Prostate gland (tissue), 2 donors: ENCODE measurements around the gene THSD7A. TPM values are rescaled to one million over a fixed set of nuclear protein-coding genes. Genes with fewer than 3 reads are reported as not detected.

Experiments
- DNase-seq: peaks from one replicate; pipeline ENCODE4 v3.0.0-alpha.2; 2019; ENCODE audit warnings: low spot score
- H3K27ac ChIP-seq, 2 donors: fragments of 200-600 bp; sonication (generic); 2 replicates each; pipeline ENCODE4 v1.5.1; 2017 to 2019
- H3K27me3 ChIP-seq: fragments of 200-600 bp; sonication (generic); replicated peaks from 2 replicates; pipeline ENCODE4 v1.5.1; 2019; ENCODE audit not compliant: insufficient read depth
- H3K36me3 ChIP-seq, 2 donors: fragments of 200-600 bp; sonication (generic); 1 replicate in 1 of 2; 2 replicates in 1 of 2; pipeline versions ENCODE4 v1.5.1 to v1.8.1; 2017 to 2019
- H3K4me1 ChIP-seq: fragments of 200-600 bp; sonication (generic); replicated peaks from 2 replicates; pipeline ENCODE4 v1.5.1; 2019
- H3K4me3 ChIP-seq, 2 donors: fragments of 200-600 bp; sonication (generic); 2 replicates each; pipeline ENCODE4 v1.5.1; 2017 to 2019
- H3K9me3 ChIP-seq: fragments of 200-600 bp; sonication (generic); 2 replicates; pipeline ENCODE4 v1.5.1; 2017
- POLR2A ChIP-seq: fragments of 450-650 bp; IDR thresholded peaks from one replicate; pipeline ENCODE4 v1.6.1; 2016; ENCODE audit warnings: antibody characterized with exemption, mild to moderate bottlenecking
- POLR2AphosphoS5 ChIP-seq: sonication (generic); formaldehyde crosslinking; IDR thresholded peaks from one replicate; pipeline ENCODE4 v1.6.1; 2017; ENCODE audit warnings: antibody characterized with exemption
- WGBS: methylation state at CpG from one replicate; pipeline ENCODE4 v1.1.5; 2018; 5-methylcytosine and 5-hydroxymethylcytosine counted together
- intact Hi-C: fragments of 100-400 bp; cut with DNase I; formaldehyde crosslinking; loops from one replicate; pipeline ENCODE4 v1.14.2; 2022
- total RNA-seq, 2 donors: library from RNA; depleted of rRNA; stranded (reverse); fragments of >200 nt; gene quantifications; one replicate each; pipeline ENCODE4 v1.1.0, GENCODE V29; 2016
- TF ChIP-seq, protein P1 (sequence below), 4 experiments: fragments of 200-600 bp in 2 of 4; fragments of 450-650 bp in 2 of 4; sonication (generic) in 2 of 4; IDR thresholded peaks; 1 replicate in 3 of 4; 2 replicates in 1 of 4; pipeline ENCODE4 v1.5.1; 2016 to 2019; ENCODE audit warnings: antibody characterized with exemption in 4 of 4, mild to moderate bottlenecking in 2 of 4, moderate library complexity in 2 of 4

The THSD7A gene
- total RNA-seq, 2 donors from 2014 or later = 3.1 to 9.9 TPM

DNA sequence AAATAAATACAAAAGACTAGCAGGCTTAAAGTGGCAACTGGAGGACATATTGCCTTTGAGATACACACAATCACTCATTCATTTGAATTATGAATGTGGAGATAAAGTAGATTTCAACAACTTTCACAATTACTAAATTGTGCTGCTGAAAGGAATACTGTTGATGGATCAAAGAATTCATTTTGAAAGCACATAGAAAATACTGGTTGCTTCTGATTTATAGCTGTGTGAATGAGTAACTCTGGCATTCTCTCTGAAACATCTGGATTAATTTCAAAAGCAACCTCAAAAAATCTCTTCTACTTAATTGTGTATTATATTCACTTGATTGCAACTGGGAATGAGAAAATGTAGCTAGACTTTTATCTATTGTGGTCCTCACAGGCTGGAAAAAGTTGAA lies 397.6 kb downstream of the THSD7A start:
- Histone ChIP-seq H3K4me1 (no peaks in the 10 kb centered on the region), H3K9me3 (no peaks in the 10 kb centered on the region), H3K4me3 (no peak overlapping the region), H3K27me3 (no peaks in the 10 kb centered on the region), H3K27ac (no peak overlapping the region), H3K36me3 (no peaks in the 10 kb centered on the region)
- intact Hi-C loops = no loop called here
- no peak for DNase-seq
- TF ChIP-seq, protein P1, sequence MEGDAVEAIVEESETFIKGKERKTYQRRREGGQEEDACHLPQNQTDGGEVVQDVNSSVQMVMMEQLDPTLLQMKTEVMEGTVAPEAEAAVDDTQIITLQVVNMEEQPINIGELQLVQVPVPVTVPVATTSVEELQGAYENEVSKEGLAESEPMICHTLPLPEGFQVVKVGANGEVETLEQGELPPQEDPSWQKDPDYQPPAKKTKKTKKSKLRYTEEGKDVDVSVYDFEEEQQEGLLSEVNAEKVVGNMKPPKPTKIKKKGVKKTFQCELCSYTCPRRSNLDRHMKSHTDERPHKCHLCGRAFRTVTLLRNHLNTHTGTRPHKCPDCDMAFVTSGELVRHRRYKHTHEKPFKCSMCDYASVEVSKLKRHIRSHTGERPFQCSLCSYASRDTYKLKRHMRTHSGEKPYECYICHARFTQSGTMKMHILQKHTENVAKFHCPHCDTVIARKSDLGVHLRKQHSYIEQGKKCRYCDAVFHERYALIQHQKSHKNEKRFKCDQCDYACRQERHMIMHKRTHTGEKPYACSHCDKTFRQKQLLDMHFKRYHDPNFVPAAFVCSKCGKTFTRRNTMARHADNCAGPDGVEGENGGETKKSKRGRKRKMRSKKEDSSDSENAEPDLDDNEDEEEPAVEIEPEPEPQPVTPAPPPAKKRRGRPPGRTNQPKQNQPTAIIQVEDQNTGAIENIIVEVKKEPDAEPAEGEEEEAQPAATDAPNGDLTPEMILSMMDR (IDR thresholded peaks at IDR 0.05) = no peak
- TF ChIP-seq POLR2AphosphoS5 = no peak

DNA sequence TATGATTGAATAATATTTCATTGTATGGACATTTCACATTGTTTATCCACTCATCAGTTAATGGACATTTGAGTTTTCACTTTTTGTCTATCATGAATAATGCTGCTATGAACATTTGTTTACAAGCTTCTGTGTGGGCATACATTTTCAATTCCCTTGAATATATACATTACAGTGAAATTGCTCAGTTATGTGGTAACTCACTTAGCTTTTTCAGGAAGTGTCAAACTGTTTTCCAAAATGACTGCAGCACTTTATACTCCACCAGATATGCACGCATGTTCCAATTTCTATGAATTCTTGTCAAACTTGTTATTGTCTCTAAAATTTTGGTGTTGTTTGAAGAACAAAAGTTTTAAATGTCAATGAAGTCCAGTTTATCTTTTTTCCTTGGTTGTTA lies 401.2 kb downstream of the THSD7A start:
- Histone ChIP-seq H3K27me3 (no peaks in the 10 kb centered on the region), H3K4me3 (no peak overlapping the region), H3K4me1 (no peaks in the 10 kb centered on the region), H3K36me3 (no peaks in the 10 kb centered on the region), H3K27ac (no peak overlapping the region), H3K9me3 (no peaks in the 10 kb centered on the region)
- WGBS = 92% methylated on average over 1 of the region's 1 CpG
- TF ChIP-seq, protein P1 (IDR thresholded peaks at IDR 0.05) = no peak
- no peak for TF ChIP-seq POLR2A
- TF ChIP-seq POLR2AphosphoS5 = no peak
- DNase-seq = no peak
- intact Hi-C loops = no loop called here

DNA sequence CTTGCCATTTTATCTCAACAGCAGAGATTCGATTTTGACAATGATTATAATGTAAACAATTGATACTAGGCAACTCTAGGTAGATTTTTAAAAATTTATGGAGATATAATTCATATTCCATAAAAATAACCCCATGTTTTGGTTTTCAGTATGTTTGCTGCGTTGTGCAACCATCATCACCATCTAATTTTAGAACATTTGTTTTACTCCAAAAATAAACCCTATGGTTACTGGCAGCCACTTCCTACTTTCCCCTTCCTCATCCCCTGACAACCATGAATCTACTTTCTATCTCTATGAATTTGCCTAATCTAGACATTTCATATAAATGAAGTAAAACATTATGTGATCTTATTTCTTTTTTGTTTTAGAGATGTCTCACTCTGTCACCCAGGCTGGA lies 401.9 kb downstream of the THSD7A start:
- no peak for DNase-seq
- no peak overlapping the region for H3K4me3 ChIP-seq
- no peak overlapping the region for H3K27ac ChIP-seq
- no peaks in the 10 kb centered on the region for H3K36me3 ChIP-seq
- WGBS = 80% methylated on average over 2 of the region's 2 CpGs
- intact Hi-C loops = no loop called here
- no peaks in the 10 kb centered on the region for H3K4me1 ChIP-seq
- TF ChIP-seq POLR2AphosphoS5 (no peak), POLR2A (no peak)
- TF ChIP-seq, protein P1 (IDR thresholded peaks at IDR 0.05) = no peak
- H3K9me3 ChIP-seq = no peaks in the 10 kb centered on the region
- H3K27me3 ChIP-seq = no peaks in the 10 kb centered on the region

DNA sequence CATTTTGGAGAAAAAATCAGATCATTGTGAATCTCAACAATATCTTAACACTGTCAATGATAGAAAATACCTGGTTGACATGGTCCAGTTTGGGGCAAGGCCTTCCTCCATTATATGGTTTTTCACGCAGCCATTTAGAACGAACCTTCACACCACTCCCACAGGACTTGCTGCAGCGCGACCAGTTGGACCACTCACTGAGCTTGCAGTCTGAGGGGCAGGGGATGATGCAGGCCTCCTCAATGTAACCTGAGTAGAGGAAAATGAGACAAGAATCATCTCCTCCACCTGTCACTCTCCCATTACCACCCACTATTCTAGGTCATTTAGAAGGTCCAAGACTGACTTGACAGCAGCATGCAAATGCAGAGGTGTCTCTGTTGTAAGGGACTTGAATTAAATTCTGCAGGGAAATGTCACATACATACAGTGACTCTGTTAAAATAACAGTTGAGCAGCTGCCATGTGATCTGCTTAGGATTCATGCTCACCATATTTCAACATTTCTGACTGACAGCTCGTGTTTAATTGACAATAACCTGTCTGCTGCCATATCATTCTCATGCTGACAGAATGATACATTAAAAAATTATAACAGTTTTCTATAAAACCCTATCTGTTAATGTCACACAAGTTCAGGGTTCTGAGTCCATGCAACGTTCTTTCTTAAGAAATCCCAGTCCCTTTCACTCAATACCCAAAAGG lies 403.0 kb downstream of the THSD7A start:
- no peak for DNase-seq
- intact Hi-C loops = loop anchor here (5.0 to 10.0 kb wide), 2 partner anchors 403 to 786 kb away; partner anchors contain the start of genes THSD7A and TMEM106B

More for the DNA sequence above, 403.0 kb downstream of the THSD7A start:
- 89% methylated on average over 6 of the region's 6 CpGs for WGBS
- H3K4me1 ChIP-seq = no peaks in the 10 kb centered on the region
- H3K9me3 ChIP-seq = no peaks in the 10 kb centered on the region
- H3K27ac ChIP-seq = no peak overlapping the region
- TF ChIP-seq, protein P1 (IDR thresholded peaks at IDR 0.05) = no peak
- TF ChIP-seq POLR2AphosphoS5 (no peak), POLR2A (no peak)
- no peak overlapping the region for H3K4me3 ChIP-seq
- no peaks in the 10 kb centered on the region for H3K36me3 ChIP-seq
- H3K27me3 ChIP-seq = no peaks in the 10 kb centered on the region
